Measurements from ENCODE around the gene METTL8. TPM values are rescaled to one million over a fixed set of nuclear protein-coding genes. Genes with fewer than 3 reads are reported as not detected.

The METTL8 gene
- total RNA-seq, 1 experiment from 2014 or later: 27.7 TPM

- Histone ChIP-seq H3K4me1 (ENCODE audit: control insufficient read depth, insufficient read depth, low read length) (no peaks in the 10 kb centered on the region), H3K27ac (ENCODE audit: low read length) (no peak overlapping the region), H3K4me3 (ENCODE audit: low read depth in 2 of 2, low read length in 2 of 2) (no peak overlapping the region), H3K27me3 (ENCODE audit: control insufficient read depth, insufficient read depth, low read length) (no peaks in the 10 kb centered on the region), H3K9me3 (ENCODE audit: control insufficient read depth, insufficient read depth, low read depth, low read length) (no peaks in the 10 kb centered on the region), H3K36me3 (ENCODE audit: control insufficient read depth, insufficient read depth, low read length) (peaks cover 6% of the 10 kb centered on the region; the same call in 1 of the 2 replicates)
- BruUV-seq (replicated peaks): no TSS peak
- ChIA-PET CTCF (no interaction called here), POLR2A (no interaction called here)
- in situ Hi-C loops (cut with HindIII; ENCODE audit: low pct_unique_long_range_greater_than_20kb, low sequenced_read_pairs) (no loop called here), intact Hi-C loops (cut with micrococcal nuclease; ENCODE audit: unreplicated experiment) (no loop called here)
- DNase-seq (ENCODE audit: low read depth, low spot score) (no peak), ATAC-seq (no peak)
- TF ChIP-seq CTCF (IDR thresholded peaks at IDR 0.05) (no peak), TCF7L2 (IDR thresholded peaks at IDR 0.05; ENCODE audit: low read depth, low read length) (no peak), REST (IDR thresholded peaks at IDR 0.05; ENCODE audit: insufficient read depth in 1 of 2, low read depth in 2 of 2, low read length in 1 of 2) (no peak), SIN3A (IDR thresholded peaks at IDR 0.05; ENCODE audit: borderline replicate concordance, insufficient read depth, low read depth, low read length) (no peak), POLR2AphosphoS5 (IDR thresholded peaks at IDR 0.05; ENCODE audit: low read depth, low read length) (no peak)
Measured at GRCh38 chr2:171475979-171476378, 42.2 kb upstream of the METTL8 start.

GRCh38 chr2:171470129-171470528, 36.3 kb upstream of the METTL8 start:
- no peak overlapping the region for H3K27ac ChIP-seq (ENCODE audit: low read length)
- POLR2A ChIA-PET: no interaction called here
- H3K9me3 ChIP-seq (ENCODE audit: control insufficient read depth, insufficient read depth, low read depth, low read length): no peaks in the 10 kb centered on the region
- no TSS peak for BruUV-seq (replicated peaks)
- ATAC-seq (no peak), DNase-seq (ENCODE audit: low read depth, low spot score) (no peak)
- no peaks in the 10 kb centered on the region for H3K4me1 ChIP-seq (ENCODE audit: control insufficient read depth, insufficient read depth, low read length)
- in situ Hi-C loops (cut with HindIII; ENCODE audit: low pct_unique_long_range_greater_than_20kb, low sequenced_read_pairs): no loop called here
- intact Hi-C loops (cut with micrococcal nuclease; ENCODE audit: unreplicated experiment): no loop called here
- no peak overlapping the region for H3K4me3 ChIP-seq (ENCODE audit: low read depth in 2 of 2, low read length in 2 of 2)
- CTCF ChIA-PET: interaction anchor here (0.6 kb wide), 1 partner anchor 59 kb away, joined by 5 read pairs; no protein-coding TSS in a partner anchor
- H3K36me3 ChIP-seq (ENCODE audit: control insufficient read depth, insufficient read depth, low read length): peaks cover 13% of the 10 kb centered on the region
- H3K27me3 ChIP-seq (ENCODE audit: control insufficient read depth, insufficient read depth, low read length): no peaks in the 10 kb centered on the region
- TF ChIP-seq CTCF (IDR thresholded peaks at IDR 0.05): no peak
- TF ChIP-seq REST (IDR thresholded peaks at IDR 0.05; ENCODE audit: insufficient read depth in 1 of 2, low read depth in 2 of 2, low read length in 1 of 2): no peak
- TF ChIP-seq TCF7L2 (IDR thresholded peaks at IDR 0.05; ENCODE audit: low read depth, low read length): no peak
- TF ChIP-seq SIN3A (IDR thresholded peaks at IDR 0.05; ENCODE audit: borderline replicate concordance, insufficient read depth, low read depth, low read length): no peak
- TF ChIP-seq POLR2AphosphoS5 (IDR thresholded peaks at IDR 0.05; ENCODE audit: low read depth, low read length): no peak
